MG63 (cell line): Measurements from ENCODE around the gene TPCN2. TPM values are rescaled to one million over a fixed set of nuclear protein-coding genes. Genes with fewer than 3 reads are reported as not detected.
"Not testable (repeated sequence)": the region's sequence is repeated elsewhere in the genome, so short reads cannot be mapped to it uniquely, and the experiment has no call there.

Source experiments
- DNase-seq: peaks from one replicate; pipeline ENCODE4 v3.0.0-alpha.2; 2020
- H3K27me3 ChIP-seq: fragments of 250-450 bp; sonication (Bioruptor Pico); 2 replicates; pipeline ENCODE4 v1.5.1; 2020; ENCODE audit warnings: mild to moderate bottlenecking, moderate library complexity
- H3K36me3 ChIP-seq: fragments of 250-450 bp; sonication (Bioruptor Pico); 2 replicates; pipeline ENCODE4 v1.5.1; 2020; ENCODE audit warnings: mild to moderate bottlenecking, moderate library complexity
- H3K4me3 ChIP-seq: fragments of 250-450 bp; sonication (Bioruptor Pico); 2 replicates; pipeline ENCODE4 v1.5.1; 2020; ENCODE audit warnings: mild to moderate bottlenecking, moderate library complexity
- H3K9me3 ChIP-seq: fragments of 250-450 bp; sonication (Bioruptor Pico); 2 replicates; pipeline ENCODE4 v1.5.1; 2020; ENCODE audit warnings: mild to moderate bottlenecking, moderate library complexity
- total RNA-seq: library from RNA; depleted of rRNA; stranded (reverse); fragments of >200 nt; shearing (Covaris generic); gene quantifications from 2 replicates; pipeline ENCODE4 v1.2.3, GENCODE V29; 2014; ENCODE audit warnings: low replicate concordance

TPCN2 gene
- total RNA-seq, 1 experiment from 2014 or later = 5.4 TPM

DNA sequence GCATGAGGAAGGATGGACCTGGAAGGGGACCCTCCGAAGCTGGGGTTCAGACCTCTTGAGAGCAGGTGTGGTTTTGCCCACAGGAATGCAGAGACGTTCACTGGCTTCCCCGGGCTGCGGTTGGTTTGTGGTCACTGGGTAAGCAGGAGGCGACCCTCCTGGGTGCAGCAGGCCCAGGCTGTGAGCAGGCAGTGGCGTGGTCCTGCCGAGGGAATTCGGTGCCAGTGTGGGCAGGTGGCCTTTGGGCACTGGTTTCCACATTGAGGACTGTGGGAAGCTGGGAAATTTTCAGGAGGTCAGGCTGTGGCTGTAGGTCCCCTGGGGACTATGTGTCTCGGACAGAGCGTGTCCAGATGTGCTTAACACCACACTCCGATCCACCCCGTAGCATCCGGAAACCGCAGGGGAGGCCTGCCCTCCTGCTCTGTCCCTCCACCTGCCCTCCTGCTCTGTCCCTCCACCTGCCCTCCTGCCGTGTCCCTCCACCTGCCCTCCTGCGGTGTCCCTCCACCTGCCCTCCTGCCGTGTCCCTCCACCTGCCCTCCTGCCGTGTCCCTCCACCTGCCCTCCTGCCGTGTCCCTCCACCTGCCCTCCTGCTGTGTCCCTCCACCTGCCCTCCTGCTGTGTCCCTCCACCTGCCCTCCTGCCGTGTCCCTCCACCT, 27.5 kb downstream of the TPCN2 start:
- no peak for DNase-seq
- no peaks in the 10 kb centered on the region for H3K27me3 ChIP-seq
- H3K36me3 ChIP-seq = peaks cover 5% of the 10 kb centered on the region; the same call in 1 of the 2 replicates
- no peak overlapping the region for H3K4me3 ChIP-seq
- H3K9me3 ChIP-seq = no peaks in the 10 kb centered on the region

DNA sequence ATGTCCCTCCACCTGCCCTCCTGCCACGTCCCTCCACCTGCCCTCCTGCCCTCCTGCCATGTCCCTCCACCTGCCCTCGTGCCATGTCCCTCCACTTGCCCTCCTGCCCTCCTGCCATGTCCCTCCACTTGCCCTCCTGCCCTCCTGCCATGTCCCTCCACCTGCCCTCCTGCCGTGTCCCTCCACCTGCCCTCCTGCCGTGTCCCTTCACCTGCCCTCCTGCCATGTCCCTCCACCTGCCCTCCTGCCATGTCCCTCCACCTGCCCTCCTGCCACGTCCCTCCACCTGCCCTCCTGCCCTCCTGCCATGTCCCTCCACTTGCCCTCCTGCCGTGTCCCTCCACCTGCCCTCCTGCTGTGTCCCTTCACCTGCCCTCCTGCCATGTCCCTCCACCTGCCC, 28.2 kb downstream of the TPCN2 start:
- H3K9me3 ChIP-seq, H3K36me3 ChIP-seq, H3K4me3 ChIP-seq, H3K27me3 ChIP-seq, DNase-seq: not testable (repeated sequence)

DNA sequence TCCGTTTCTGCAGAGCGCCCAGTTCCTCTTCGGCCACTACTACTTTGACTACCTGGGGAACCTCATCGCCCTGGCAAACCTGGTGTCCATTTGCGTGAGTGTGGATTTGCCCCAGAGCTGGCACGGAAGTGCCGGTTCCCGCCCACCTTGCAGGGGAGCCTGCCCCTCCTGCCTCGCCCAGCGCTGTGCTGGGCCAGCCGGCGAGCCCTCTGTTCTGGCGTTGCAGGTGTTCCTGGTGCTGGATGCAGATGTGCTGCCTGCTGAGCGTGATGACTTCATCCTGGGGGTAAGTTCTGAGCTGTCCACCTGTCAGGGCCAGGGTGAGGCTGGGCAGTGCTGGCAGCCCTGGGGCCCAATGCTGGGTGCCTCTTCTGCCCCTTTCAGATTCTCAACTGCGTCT, 29.8 kb downstream of the TPCN2 start:
- Histone ChIP-seq H3K27me3 (no peaks in the 10 kb centered on the region), H3K9me3 (no peaks in the 10 kb centered on the region), H3K4me3 (no peak overlapping the region), H3K36me3 (peaks cover 7% of the 10 kb centered on the region; the same call in 1 of the 2 replicates)
- no peak for DNase-seq

DNA sequence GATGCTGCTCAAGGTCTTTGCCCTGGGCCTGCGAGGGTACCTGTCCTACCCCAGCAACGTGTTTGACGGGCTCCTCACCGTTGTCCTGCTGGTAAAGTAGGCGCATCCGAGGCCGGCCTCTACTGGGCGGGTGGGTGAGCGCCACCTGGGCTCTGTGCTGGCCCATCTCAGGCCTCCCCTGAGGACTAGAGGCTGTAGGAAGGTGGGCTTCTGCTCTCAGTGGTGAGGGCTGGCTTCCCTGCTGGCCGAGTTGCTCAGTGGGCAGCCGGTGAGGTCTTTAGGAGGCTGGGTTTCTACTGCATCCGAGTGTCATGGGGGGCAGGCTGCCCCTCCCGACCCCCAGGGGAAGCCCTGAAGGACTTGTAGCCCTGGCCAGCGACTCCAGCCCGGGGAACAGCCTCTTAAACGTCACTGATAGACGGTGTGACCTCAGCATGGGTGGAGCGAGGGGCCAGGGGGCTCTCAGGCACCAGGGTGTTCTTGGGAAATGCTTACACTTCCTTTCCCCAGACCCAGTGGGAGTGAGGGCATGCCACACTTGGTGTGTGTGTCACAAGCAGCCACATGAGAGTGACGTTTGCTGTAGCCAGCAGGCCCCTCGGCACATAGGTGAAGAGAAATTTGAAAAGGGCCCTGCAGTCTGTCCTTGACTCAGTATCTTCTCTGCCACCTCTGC, 30.3 kb downstream of the TPCN2 start:
- Histone ChIP-seq H3K27me3 (no peaks in the 10 kb centered on the region), H3K36me3 (peaks cover 7% of the 10 kb centered on the region; the same call in 1 of the 2 replicates), H3K4me3 (no peak overlapping the region), H3K9me3 (no peaks in the 10 kb centered on the region)
- DNase-seq = no peak

DNA sequence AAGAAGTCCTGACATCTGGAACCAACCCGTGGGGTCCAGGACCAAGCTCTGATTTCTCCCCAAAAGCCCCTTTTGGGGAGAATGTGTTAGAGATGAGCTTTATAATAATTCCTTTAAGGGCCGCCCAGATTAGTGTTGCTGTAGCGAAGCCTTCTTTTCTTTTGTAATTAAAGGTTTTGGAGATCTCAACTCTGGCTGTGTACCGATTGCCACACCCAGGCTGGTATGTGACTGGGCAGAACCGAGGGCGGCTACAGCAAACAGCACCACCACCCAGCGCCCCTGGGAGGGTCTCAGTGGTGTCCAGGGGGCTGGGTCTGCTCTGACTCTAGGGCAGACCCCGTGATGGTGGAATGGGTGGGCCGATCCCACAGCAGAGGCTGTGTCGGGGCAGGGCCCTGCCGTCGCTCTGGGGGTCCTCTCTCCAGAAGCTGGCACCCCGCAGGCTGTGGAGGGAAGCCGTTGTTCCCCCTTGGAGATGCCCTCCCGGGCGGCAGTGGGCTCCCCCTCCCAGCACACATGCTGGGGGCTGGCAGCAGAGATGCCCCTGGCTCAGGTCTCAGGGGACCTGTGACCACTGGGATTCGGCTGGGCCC, 31.0 kb downstream of the TPCN2 start:
- Histone ChIP-seq H3K27me3 (no peaks in the 10 kb centered on the region), H3K9me3 (no peaks in the 10 kb centered on the region), H3K36me3 (peaks cover 7% of the 10 kb centered on the region; the same call in 1 of the 2 replicates), H3K4me3 (no peak overlapping the region)
- DNase-seq = no peak

DNA sequence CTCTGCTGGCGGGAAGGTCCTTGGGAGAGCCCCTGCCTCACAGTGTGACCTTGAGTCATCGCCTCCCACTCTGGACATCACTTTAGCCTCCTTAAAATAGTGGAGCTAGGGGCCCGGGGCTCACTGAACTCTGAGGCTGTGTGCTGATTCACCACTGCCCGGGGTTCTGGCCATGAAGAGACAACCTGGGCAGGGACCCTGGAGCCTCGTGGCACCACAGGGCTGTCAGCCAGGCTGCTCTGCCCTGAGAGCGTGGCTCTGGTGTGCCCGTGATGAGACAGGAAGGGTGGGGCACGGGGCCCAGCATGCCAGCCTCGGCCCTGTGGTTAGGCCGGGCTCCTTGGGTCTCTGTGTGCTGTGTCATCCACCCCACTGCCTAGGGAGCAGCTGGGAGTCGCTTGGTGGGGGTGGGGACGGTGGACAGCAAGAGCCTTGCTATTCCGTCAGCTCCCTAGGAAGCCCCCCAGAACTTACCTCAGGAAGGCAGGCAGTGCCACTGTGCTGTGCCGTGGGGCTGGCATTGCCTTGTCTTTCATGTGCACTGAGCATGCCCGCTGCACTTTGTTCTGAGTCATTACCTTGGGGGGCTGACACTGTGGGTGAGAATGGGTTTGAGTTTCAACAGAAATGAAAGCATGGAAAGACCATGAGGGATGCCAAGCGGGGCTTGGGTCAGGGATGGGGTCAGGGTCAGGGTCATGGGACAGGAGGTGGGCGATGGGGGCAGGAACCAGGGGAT, 31.7 kb downstream of the TPCN2 start:
- H3K27me3 ChIP-seq = no peaks in the 10 kb centered on the region
- no peak overlapping the region for H3K4me3 ChIP-seq
- H3K36me3 ChIP-seq = peaks cover 7% of the 10 kb centered on the region; the same call in 1 of the 2 replicates
- peak; percentile 94 for DNase-seq
- H3K9me3 ChIP-seq = no peaks in the 10 kb centered on the region

DNA sequence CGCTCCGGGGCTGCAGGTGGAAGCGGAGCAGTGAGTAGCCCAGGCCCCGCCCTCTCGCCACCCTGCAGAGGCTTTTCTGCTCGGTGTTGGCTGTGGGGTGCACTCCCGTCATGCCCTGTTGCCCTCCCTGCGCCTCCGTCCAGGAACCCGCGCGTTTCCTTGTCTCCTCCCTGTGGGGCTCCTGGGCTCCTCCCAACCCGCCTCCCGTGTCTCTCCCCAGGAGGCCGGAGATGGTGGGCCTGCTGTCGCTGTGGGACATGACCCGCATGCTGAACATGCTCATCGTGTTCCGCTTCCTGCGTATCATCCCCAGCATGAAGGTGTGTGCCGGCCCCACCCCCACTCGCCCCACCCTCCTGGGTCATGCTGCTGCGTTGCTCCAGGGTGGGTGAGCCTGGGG, 32.4 kb downstream of the TPCN2 start:
- H3K4me3 ChIP-seq = no peak overlapping the region
- DNase-seq = no peak
- no peaks in the 10 kb centered on the region for H3K9me3 ChIP-seq
- H3K36me3 ChIP-seq = peaks cover 7% of the 10 kb centered on the region; the same call in 1 of the 2 replicates
- no peaks in the 10 kb centered on the region for H3K27me3 ChIP-seq

DNA sequence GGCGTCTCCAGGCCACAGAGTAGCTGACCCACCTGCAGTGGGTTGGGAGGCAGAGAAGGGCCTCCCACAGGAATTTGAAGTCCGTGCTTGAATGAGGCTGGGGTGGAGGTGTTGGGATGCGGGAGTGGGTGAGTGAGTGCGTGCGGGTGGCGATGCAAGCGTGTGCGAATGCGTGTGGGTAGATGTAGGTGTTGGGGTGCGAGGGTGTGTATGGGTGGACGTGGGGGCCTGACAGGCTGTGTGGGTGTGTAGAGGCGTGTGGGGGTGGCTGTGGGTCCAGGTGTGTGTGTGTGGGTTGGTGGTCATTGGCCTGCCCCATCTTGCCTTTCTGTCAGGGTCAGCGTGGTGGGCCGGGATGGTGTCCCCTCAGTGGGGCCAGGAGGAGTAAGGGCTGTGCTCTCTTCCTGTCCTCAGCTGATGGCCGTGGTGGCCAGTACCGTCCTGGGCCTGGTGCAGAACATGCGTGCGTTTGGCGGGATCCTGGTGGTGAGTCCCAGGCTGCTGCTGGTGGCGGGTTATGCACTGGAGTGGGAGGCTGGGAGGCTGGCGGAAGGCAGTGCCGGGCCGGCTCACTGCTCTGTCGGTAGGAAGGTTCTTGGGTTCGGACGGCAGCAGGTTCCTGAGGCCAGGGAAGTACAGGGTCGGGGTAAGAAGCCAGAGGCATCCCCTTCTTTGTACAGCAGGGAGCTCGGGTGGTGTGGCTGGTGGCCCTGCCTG, 35.0 kb downstream of the TPCN2 start:
- Histone ChIP-seq H3K36me3 (peaks cover 7% of the 10 kb centered on the region), H3K27me3 (no peaks in the 10 kb centered on the region), H3K9me3 (no peaks in the 10 kb centered on the region), H3K4me3 (no peak overlapping the region)
- no peak for DNase-seq

DNA sequence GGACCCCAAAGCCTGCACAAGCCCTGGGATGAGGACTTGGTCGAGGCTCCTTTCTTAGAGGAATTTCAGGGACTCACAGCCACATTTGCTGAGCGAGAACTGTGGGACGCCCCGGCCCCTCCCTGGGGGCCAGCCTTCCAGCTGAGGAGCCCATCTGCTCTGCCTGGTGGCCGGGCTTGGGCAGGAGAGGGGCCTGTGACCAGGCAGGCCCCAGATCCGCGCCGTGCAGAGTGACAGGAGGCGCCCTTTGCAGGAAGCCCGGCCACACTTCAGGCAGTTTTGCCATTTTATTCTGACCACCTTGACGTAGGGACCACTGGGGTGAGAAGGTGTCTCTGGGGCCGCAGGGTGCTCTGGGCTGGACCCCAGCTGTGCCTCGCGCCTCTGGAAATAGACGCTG, 35.6 kb downstream of the TPCN2 start:
- Histone ChIP-seq H3K4me3 (no peak overlapping the region), H3K9me3 (no peaks in the 10 kb centered on the region), H3K36me3 (peaks cover 4% of the 10 kb centered on the region), H3K27me3 (no peaks in the 10 kb centered on the region)
- no peak for DNase-seq

DNA sequence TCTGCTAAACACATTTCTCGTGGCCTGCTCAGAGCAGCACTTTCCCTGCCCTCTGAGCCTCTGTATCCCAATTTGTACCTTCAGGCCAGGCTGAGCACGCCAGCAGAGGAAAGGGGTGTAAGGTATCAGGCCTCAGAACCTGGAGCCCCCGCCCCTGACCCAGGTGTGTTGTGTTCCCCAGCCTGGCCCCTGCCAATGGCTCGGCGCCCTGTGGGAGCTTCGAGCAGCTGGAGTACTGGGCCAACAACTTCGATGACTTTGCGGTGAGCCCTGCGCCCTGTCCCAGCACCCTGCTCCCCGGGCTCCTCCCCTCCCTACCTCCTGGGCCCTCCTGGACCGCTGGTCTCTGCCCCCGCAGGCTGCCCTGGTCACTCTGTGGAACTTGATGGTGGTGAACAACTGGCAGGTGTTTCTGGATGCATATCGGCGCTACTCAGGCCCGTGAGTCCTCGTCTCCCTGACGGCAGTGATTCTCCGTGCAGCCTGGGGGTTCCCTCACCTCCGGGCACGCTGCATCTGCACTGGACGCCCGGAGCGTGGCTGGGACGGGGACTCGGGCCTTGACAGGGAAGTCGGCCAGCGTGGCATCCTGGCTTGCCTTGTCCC, 36.9 kb downstream of the TPCN2 start:
- Histone ChIP-seq H3K9me3 (no peaks in the 10 kb centered on the region), H3K4me3 (no peak overlapping the region), H3K27me3 (no peaks in the 10 kb centered on the region), H3K36me3 (peaks cover 2% of the 10 kb centered on the region)
- no peak for DNase-seq

DNA sequence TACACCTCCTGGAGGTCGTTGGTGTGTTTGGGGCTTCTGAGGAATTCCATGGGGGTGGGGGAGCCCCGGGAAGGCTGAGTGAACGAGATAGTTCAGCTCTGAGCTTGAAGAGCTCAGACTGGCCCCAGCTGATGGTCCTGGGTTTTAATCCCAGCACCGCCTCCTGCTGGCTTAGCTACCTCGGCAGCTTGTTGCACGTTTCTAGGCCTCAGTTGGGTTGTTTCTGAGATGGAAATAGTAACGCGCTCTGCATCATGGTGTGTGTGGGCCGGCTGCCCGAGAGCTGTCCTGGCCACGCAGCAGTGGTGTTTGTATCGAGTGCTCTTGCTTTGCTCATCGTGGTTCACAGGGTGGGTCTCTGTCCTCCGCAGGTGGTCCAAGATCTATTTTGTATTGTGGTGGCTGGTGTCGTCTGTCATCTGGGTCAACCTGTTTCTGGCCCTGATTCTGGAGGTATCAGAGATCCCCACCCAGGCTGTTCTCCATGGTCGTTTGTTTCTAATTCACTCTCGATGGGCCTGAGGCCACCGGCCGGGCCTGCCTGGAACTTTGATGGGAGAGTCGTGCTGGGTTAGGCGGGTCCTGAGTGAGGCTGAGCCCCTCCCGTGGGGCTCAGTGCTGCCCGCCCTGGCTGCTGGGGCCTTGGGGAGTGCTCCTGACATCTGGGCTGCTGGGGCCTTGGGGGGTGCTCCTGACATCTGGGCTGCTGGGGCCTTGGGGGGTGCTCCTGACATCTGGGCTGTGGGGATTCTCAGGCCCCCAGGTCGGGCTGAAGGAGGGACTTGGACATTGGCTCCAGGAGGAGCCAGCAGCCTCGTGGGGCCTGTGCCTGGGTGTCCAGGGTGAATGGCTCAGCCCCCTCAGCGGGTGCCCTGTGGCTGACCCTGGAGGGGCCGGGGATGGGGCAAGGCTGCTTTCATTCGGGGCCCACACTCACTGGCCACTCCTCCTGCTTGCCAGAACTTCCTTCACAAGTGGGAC, 37.7 kb downstream of the TPCN2 start:
- Histone ChIP-seq H3K27me3 (no peaks in the 10 kb centered on the region), H3K4me3 (no peak overlapping the region), H3K36me3 (peaks cover 2% of the 10 kb centered on the region), H3K9me3 (no peaks in the 10 kb centered on the region)
- no peak for DNase-seq

DNA sequence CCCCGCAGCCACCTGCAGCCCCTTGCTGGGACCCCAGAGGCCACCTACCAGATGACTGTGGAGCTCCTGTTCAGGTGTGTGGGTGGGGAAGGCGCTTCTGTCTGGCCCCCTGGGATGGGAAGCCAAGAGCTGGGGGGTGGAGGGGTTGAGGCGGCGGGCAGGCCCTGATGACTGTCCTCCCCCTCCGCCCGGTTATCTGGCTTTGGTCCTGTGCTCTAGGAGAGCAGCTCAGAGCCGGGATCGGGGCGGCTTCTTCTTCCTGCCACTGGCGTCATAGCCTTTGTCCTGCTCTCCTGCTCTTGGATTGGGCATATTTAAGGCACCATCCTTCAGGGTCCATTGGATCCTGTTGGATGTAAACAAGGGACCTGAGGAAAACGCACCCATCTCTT, 38.4 kb downstream of the TPCN2 start:
- H3K9me3 ChIP-seq = no peaks in the 10 kb centered on the region
- DNase-seq = no peak
- H3K4me3 ChIP-seq = no peak overlapping the region
- H3K27me3 ChIP-seq = no peaks in the 10 kb centered on the region
- H3K36me3 ChIP-seq = no peaks in the 10 kb centered on the region; the same call in none of the 2 replicates

DNA sequence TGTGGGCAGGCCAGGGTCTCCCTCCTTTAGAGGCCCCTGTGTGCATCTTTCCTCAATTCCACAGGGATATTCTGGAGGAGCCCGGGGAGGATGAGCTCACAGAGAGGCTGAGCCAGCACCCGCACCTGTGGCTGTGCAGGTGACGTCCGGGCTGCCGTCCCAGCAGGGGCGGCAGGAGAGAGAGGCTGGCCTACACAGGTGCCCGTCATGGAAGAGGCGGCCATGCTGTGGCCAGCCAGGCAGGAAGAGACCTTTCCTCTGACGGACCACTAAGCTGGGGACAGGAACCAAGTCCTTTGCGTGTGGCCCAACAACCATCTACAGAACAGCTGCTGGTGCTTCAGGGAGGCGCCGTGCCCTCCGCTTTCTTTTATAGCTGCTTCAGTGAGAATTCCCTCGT, 39.1 kb downstream of the TPCN2 start:
- Histone ChIP-seq H3K27me3 (no peaks in the 10 kb centered on the region), H3K36me3 (no peaks in the 10 kb centered on the region; the same call in none of the 2 replicates), H3K9me3 (no peaks in the 10 kb centered on the region), H3K4me3 (no peak overlapping the region)
- no peak for DNase-seq

DNA sequence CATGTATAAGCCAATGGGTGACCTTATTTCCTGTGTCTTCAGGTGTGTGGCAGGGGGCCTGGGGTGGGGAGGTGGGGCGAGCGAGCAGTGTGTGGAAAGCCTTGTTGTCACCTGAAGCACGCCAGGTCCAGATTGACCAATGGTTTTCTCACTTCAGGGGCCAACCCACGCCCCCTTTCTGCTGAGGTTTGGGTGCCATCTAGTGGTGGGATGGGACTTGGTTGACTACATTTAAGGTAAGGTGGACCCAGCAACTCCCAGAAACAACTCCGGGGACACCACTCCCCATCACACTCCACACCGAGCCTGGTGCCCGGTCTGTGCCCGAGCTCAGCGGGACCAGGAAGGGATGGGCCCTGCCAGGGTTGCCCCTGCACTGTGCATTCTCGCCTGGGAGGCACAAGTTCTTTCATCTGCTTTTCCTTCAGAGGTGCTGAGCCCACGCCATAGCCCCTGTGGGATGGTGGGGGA, 40.0 kb downstream of the TPCN2 start:
- Histone ChIP-seq H3K27me3 (no peaks in the 10 kb centered on the region), H3K4me3 (no peak overlapping the region; the same call in 1 of the 2 replicates), H3K9me3 (no peaks in the 10 kb centered on the region), H3K36me3 (no peaks in the 10 kb centered on the region; the same call in none of the 2 replicates)
- DNase-seq = peak; percentile 56

DNA sequence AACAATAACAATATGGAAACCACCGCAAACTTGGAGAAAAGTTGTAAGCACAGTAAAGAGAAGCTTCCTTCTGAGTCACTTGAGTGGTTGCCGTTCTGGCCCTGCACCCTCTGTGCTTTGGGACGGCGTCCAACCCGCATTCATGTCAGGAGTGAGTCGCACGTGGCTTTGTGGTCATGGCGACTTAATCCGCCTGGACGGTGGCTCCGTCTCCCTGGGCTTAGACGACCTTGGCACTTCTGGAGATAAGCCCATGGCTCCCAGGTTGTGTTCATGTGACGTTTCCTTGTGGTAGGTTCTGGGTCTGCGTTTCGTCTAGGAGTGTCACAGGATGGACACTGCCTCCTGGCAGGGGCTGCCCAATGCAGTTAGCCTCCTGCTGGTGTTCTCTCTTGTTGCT, 40.5 kb downstream of the TPCN2 start:
- no peak overlapping the region; the same call in 1 of the 2 replicates for H3K4me3 ChIP-seq
- H3K36me3 ChIP-seq = no peaks in the 10 kb centered on the region; the same call in none of the 2 replicates

More for the DNA sequence above, 40.5 kb downstream of the TPCN2 start:
- no peaks in the 10 kb centered on the region for H3K9me3 ChIP-seq
- H3K27me3 ChIP-seq = no peaks in the 10 kb centered on the region
- peak; percentile 81 for DNase-seq
